COLO668 (cell line): ENCODE results near the gene CHIT1.

Source experiments
- DNase-seq: peaks from one replicate; lab custom pipeline; 2025; ENCODE audit not compliant: unreplicated experiment; lab: John Stamatoyannopoulos, UW

CHIT1 gene

DNA sequence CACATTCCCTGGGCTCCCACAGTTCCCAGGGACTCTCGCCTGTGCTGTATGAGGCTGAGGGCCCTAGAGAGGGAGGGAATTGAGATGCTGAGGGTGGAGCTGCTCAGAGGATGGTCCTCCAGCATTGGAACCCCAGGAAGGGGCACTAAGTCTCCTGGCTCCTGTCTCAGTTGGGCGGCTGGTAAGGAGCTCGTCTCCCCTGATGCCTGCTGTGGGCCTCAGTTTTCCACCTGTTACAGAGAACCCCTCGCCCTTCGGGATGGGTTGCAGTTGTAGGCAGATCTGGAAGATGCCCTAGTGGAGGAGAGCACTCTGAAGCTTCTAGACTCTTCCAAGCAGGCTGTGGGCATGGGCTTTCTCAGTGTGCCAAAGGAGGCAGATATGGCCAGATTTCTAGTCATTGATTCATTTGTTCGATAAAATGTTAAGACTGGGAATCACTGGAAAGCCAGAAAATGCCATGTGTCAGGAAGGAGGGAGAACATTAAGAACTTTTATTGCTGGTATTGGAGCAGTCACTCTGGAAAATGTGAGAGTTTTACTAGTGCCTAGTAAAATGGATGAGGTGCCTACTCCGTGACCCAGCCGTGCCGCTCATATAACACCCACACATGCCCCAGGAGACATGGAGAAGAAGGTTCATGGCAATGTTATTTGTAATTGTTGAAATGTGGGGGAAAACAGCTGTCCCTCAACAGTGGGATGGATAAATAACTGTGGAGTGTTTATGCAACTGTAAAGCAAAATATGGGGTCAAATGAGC lies 53.0 kb downstream of the CHIT1 start:
- no peak for DNase-seq

GRCh38 chr1:203175827-203176241 lies 53.6 kb downstream of the CHIT1 start:
- no peak for DNase-seq

DNA sequence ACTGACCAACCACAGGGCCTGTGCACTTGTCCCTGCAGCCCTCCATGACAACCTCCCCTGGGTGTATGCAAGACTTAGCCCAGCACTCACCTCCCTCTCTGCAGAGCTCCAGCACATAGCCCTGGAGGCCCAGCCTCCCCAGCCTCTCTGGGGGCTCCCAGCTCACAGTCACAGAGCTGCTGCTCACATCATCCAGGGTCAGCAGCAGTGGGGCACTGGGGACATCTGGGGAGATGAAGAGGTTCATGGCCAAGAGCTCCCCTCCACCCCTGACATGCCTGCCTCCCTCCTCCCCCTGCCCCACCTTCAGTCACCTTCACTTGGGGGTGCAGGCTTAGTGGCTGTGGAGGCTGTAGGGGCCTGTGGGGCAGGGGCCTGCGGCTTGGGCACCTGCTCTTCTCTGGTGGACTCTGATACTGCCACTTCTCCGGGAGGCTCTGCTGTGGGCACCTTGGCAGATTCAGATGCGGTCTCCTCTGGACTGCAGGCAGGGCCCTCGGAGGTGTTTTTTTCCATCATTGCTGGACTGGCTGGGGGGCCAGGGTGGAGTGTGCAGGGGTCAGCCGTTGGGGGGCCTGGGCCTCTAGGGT lies 54.1 kb downstream of the CHIT1 start, which contains the start of gene MYBPH:
Gene MYBPH (minus strand): TSS at position 590 of the 590 bp plus-strand sequence. CDS start 71 bp downstream, at position 519.
- no peak for DNase-seq

DNA sequence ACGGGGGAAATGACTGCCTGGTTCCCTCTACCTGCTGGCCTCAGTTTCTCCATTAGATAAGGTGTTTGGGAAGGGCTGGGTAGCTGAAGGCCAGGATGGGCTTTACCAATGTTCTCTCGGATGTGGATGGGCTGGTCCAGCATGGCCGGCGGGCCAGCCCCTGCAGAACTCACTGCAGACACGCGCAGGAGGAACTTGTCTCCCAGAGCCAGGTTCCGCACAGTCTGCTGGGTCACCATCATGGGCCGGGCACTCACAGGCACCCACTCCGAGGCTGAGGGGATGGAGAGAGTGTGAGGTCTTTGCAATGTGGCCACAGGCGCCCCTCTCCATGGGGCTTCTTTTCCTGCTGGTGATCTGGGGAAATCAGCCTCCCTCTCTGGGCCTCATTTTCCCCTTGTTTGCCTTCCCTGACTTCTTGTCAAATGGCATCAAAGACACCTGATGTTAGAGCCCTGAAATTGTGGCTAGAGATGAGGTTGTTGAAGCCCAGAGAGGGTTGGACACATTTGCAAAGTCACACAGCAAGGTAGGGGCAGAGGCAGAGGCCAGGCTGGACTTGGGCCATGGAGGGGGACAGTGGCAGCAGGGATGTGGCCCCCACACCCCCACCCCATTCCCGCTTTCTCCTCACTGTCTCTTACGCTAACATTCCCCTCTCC lies 55.0 kb downstream of the CHIT1 start:
- no peak for DNase-seq

DNA sequence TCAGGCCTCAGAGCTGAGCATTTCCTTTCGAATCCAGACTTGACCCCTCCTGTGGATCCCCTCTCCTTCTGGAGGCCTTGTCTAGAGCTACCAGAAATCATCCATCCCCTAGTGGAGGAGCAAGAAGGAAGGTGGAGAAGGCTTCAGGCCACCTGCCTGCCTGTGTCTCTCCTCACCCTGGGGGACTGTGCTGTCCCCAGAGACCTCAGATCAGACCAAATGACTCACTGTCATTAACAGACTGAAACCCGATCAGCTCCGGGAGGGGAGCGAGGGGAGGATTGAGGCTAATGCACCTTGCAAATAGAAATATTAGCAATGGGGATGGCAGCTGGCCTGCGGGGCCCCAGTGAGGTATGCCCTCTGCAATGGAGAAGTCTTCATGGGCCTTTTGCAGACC lies 55.9 kb downstream of the CHIT1 start:
- DNase-seq, result peak; percentile 77

GRCh38 chr1:203173011-203173555 lies 56.4 kb downstream of the CHIT1 start:
- DNase-seq, result no peak

DNA sequence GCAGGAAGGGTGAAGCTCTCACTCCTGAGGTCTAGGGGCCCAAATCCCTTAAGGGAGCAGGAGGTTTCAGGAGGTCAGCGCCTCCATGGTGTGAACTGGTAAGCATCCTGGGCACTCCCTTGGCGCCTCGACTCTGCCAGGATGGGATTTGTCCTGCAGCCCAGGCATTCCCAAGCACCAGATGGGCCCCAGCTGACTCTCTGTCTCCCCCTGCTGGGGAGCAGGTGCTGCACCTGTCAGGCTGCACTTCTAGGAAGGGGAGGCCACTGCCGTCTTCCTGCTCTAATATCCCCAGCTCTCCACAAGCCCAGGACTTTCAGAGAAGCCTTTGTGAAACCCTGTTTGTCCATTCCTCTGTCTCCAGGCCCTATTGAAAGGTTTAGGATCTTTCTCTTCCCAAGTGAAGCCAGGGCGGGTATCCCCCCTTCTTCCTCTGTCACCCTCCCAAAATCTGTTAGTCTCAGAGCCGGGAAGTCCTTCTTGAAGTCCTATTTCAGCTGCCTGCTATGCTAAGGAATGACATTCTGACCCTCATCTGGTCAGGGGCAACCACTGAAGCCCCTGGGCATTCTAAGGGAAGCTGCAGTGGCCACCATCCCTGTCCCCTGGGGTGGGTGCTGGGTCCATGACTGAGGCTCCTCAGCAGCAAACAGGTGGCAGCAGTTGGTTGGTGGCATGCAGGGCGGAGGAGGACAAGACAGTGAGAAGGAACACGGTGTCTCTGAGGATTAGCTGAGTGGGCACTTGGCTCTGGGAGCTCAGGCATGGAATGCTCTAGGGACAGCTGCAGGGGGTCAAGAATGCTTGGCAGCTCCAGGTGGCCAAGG lies 57.1 kb downstream of the CHIT1 start:
- peak; percentile 75 for DNase-seq

DNA sequence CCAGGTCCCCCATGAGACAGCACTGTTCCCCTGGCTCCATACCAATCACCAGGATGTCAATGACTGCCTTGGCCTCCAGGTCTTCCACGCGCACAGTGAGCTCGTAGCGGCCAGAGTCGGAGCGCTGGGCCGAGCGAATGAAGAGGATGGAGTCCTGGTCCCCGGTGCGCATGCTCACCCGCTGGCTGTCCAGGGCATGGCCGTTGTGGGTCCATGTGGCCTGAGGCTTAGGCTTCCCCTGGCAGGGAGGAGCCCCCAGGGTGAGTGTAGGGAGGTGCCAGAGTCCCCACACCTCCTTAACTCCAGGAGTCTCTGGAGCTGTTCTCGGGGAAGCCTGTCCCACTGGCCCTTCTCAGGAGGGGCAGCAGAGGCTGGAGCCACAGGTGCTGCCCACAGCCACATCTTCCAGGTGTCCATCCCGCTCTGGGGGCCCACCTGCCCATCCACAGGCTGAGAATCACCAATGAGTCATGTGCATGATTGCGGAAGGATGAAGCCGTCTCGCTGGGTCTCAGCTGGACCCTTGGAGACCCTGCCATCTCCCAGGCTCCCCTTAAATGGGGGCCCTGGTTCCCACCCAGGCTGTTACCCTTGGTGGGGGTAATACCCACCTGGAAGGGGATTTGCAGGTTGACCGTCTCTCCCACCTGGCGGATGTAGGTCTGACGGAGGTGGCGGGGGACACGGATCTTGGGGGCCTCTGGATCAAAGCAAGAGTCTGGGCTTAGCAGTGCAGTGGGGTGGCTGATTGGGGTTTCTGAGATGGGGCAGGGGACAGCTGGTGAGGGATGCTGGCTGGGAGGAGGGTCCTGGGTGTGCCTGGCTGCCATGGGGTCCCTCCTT lies 57.9 kb downstream of the CHIT1 start:
- DNase-seq, result no peak

- no peak for DNase-seq
These were observed 58.7 kb downstream of the CHIT1 start for GRCh38 chr1:203170625-203171330.

- no peak for DNase-seq
These were observed 59.5 kb downstream of the CHIT1 start for GRCh38 chr1:203169770-203170520.

GRCh38 chr1:203168991-203169390 lies 60.5 kb downstream of the CHIT1 start:
- no peak for DNase-seq

GRCh38 chr1:203168256-203168786 lies 61.2 kb downstream of the CHIT1 start:
- no peak for DNase-seq

- DNase-seq, result no peak
These were observed 61.6 kb downstream of the CHIT1 start for GRCh38 chr1:203167913-203168200.

DNA sequence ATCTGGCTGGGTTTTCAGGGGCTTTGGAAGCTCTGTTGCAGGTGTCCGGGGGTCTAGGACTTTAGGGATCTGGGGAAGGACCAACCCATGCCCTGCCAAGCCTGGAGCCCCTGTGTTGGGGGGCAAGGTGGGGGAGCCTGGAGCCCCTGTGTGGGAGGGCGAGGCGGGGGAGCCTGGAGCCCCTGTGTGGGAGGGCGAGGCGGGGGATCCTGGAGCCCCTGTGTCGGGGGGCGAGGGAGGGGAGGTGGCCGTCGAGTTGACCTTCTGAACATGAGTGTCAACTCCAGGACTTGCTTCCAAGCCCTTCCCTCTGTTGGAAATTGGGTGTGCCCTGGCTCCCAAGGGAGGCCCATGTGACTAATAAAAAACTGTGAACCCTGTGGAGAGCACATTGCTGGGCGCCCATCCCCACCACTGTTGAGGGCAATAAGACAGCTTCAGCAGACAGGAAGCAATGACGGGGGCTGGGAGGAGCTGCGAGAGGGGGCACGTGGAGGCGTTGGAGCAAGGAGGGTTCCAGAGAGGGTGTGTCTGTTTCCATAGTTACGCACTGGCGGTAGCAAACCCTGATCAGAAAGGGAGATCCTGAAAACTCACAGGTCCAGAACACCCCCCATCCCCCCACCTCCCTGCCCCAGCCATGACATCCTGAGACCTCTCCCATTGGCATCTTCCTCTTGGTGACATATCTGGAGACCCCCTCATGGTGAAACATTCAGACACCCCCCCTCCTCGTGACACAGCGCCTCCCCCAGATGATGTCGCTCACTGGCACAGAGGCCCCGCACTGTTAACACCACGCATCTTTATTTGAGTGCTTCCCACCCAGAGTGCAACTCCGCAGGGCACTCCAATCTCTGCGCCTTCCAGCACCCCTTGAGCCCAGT lies 62.2 kb downstream of the CHIT1 start:
- DNase-seq, result no peak

DNA sequence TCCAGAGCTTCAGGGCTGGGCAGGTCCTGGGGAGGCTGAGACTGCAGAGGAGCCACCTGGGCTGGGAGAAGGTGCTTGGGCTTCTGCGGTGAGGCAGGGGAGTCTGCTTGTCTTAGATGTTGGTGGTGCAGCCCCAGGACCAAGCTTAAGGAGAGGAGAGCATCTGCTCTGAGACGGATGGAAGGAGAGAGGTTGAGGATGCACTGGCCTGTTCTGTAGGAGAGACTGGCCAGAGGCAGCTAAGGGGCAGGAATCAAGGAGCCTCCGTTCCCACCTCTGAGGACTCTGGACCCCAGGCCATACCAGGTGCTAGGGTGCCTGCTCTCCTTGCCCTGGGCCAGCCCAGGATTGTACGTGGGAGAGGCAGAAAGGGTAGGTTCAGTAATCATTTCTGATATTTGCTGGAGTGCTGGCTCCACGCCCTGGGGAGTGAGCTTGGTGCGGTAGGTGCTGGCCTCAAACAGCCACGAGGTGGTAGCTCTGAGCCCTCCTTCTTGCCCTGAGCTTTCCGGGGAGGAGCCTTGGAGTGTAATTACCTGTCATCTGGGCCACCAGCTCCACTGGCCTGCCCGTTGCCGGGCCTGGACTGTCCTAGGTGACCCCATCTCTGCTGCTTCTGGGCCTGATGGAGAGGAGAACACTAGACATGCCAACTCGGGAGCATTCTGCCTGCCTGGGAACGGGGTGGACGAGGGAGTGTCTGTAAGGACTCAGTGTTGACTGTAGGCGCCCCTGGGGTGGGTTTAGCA lies 63.1 kb downstream of the CHIT1 start:
- peak; percentile 36 for DNase-seq
